Osteocyte (in vitro differentiated cells): ENCODE measurements around the gene MYZAP. TPM values are rescaled to one million over a fixed set of nuclear protein-coding genes. Genes with fewer than 3 reads are reported as not detected.

Source experiments
- DNase-seq: peaks from one replicate; pipeline ENCODE4 v3.0.0; 2021; ENCODE audit warnings: mixed read lengths; ENCODE audit not compliant: unreplicated experiment; ENCODE audit errors: extremely low spot score
- H3K27ac Mint-ChIP-seq: one replicate; pipeline ENCODE4 v1.8.0; 2021; ENCODE audit warnings: mild to moderate bottlenecking, mixed read lengths; ENCODE audit not compliant: unreplicated experiment
- H3K27me3 Mint-ChIP-seq: one replicate; pipeline ENCODE4 v1.8.0; 2021; ENCODE audit warnings: mixed read lengths; ENCODE audit not compliant: unreplicated experiment
- H3K36me3 Mint-ChIP-seq: one replicate; pipeline ENCODE4 v1.8.0; 2021; ENCODE audit warnings: mixed read lengths; ENCODE audit not compliant: unreplicated experiment
- H3K4me1 Mint-ChIP-seq: one replicate; pipeline ENCODE4 v1.8.0; 2021; ENCODE audit warnings: mixed read lengths; ENCODE audit not compliant: unreplicated experiment
- H3K4me3 Mint-ChIP-seq: one replicate; pipeline ENCODE4 v1.8.0; 2021; ENCODE audit warnings: mild to moderate bottlenecking, moderate library complexity, mixed read lengths; ENCODE audit not compliant: unreplicated experiment
- H3K9me3 Mint-ChIP-seq: one replicate; pipeline ENCODE4 v1.8.0; 2021; ENCODE audit warnings: mixed read lengths; ENCODE audit not compliant: unreplicated experiment
- CTCF ChIP-seq: fragments of 200-600 bp; sonication (generic); IDR thresholded peaks from 2 replicates; pipeline ENCODE4 v1.5.0; 2021; ENCODE audit warnings: antibody characterized with exemption, mild to moderate bottlenecking, moderate library complexity
- total RNA-seq: library from RNA; stranded (reverse); gene quantifications from 2 replicates; pipeline ENCODE4 v1.2.1, GENCODE V29; 2021

Gene MYZAP
- total RNA-seq, 1 donor from 2014 or later: 1.4 TPM

DNA sequence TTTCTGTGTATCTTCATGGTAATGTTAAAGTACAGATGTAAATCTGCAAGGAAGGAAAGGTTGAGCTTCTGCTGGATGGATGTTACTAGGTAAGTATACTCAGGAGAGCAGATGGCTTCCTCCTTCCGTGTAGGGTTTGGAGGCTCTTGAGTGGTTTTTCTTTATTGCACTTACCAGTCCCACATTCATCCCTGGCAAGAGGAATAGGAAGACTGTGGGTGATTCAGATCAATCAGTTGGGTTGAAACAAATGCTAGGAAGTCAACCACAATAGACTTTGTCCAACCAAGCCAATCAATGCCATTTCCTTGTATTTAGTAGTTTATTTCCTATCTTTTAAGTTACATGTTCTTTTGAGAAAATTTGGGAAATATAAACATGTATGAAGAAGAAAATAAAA, 26.6 kb downstream of the MYZAP start:
- no peaks in the 10 kb centered on the region for H3K9me3 Mint-ChIP-seq
- TF ChIP-seq CTCF: no peak
- H3K4me3 Mint-ChIP-seq: no peak overlapping the region
- DNase-seq: no peak
- no peaks in the 10 kb centered on the region for H3K4me1 Mint-ChIP-seq
- H3K36me3 Mint-ChIP-seq: no peaks in the 10 kb centered on the region
- H3K27me3 Mint-ChIP-seq: peaks cover 31% of the 10 kb centered on the region
- H3K27ac Mint-ChIP-seq: no peak overlapping the region

DNA sequence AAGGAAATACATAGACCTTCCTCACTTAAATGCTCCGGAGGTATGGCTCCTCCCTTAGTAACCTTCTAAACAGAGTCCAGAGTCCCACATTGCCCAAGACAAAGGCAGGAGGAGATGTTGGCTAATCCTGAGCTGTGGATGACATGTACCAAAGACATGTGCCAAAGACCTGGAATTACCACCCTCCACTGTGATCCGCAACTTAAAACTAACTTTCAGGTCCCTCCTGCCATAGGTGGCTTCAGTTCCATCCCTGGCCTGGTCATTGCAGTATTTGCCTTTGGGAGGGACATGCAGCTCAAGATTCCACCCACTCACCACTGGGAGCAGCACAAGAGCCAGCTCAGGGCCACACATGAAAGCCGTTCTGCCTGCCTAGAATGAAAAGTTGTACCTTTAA, 28.0 kb downstream of the MYZAP start:
- no peaks in the 10 kb centered on the region for H3K9me3 Mint-ChIP-seq
- no peaks in the 10 kb centered on the region for H3K36me3 Mint-ChIP-seq
- H3K4me1 Mint-ChIP-seq: no peaks in the 10 kb centered on the region
- H3K4me3 Mint-ChIP-seq: no peak overlapping the region
- H3K27me3 Mint-ChIP-seq: peaks cover 34% of the 10 kb centered on the region
- TF ChIP-seq CTCF: no peak
- H3K27ac Mint-ChIP-seq: no peak overlapping the region
- DNase-seq: no peak

GRCh38 chr15:57624730-57625129, 33.0 kb downstream of the MYZAP start:
- DNase-seq: no peak
- Mint-ChIP-seq H3K9me3 (no peaks in the 10 kb centered on the region), H3K27ac (no peak overlapping the region), H3K27me3 (peaks cover 47% of the 10 kb centered on the region), H3K36me3 (no peaks in the 10 kb centered on the region), H3K4me3 (no peak overlapping the region), H3K4me1 (peaks cover 3% of the 10 kb centered on the region)
- TF ChIP-seq CTCF: no peak

GRCh38 chr15:57625703-57626448, 34.2 kb downstream of the MYZAP start:
- peaks cover 38% of the 10 kb centered on the region for H3K27me3 Mint-ChIP-seq

More at GRCh38 chr15:57625703-57626448, 34.2 kb downstream of the MYZAP start:
- no peak for DNase-seq
- TF ChIP-seq CTCF: no peak
- no peaks in the 10 kb centered on the region for H3K36me3 Mint-ChIP-seq
- peaks cover 3% of the 10 kb centered on the region for H3K4me1 Mint-ChIP-seq
- no peak overlapping the region for H3K4me3 Mint-ChIP-seq
- H3K27ac Mint-ChIP-seq: no peak overlapping the region
- no peaks in the 10 kb centered on the region for H3K9me3 Mint-ChIP-seq
